Natural killer cell (primary cell): ENCODE measurements around the gene RASGRF1. TPM values are rescaled to one million over a fixed set of nuclear protein-coding genes. Genes with fewer than 3 reads are reported as not detected.

Experiments used
- ATAC-seq, 3 donors: fragments of 150-1000 bp in 2 of 3; fragments of 200-7000 bp in 1 of 3; cut with Tn5 transposase; 1 replicate in 1 of 3; 2 replicates in 2 of 3; pipeline ENCODE4 v1.10.0; 2021; ENCODE audit warnings: mild to moderate bottlenecking in 2 of 3, moderate library complexity in 2 of 3
- DNase-seq, 2 donors: peaks; one replicate each; pipeline versions ENCODE4 v3.0.0 to v3.0.0-alpha.2; 2013 to 2021; ENCODE audit warnings: mixed read lengths in 1 of 2
- H3K27ac ChIP-seq: one replicate; pipeline ENCODE4 v1.5.1; 2013; ENCODE audit warnings: mild to moderate bottlenecking, low read length
- H3K27me3 ChIP-seq: one replicate; pipeline ENCODE4 v1.6.1; 2013; ENCODE audit warnings: low read length; ENCODE audit not compliant: control insufficient read depth, insufficient read depth
- H3K36me3 ChIP-seq: one replicate; pipeline ENCODE4 v1.6.1; 2013; ENCODE audit warnings: low read length; ENCODE audit not compliant: control insufficient read depth, insufficient read depth
- H3K4me1 ChIP-seq: one replicate; pipeline ENCODE4 v1.6.1; 2013; ENCODE audit warnings: low read length; ENCODE audit not compliant: control insufficient read depth, insufficient read depth
- H3K4me3 ChIP-seq: one replicate; pipeline ENCODE4 v1.5.1; 2013; ENCODE audit warnings: low read length
- H3K9me3 ChIP-seq: one replicate; pipeline ENCODE4 v1.6.1; 2013; ENCODE audit warnings: low read length; ENCODE audit not compliant: control insufficient read depth, insufficient read depth
- H3K27ac Mint-ChIP-seq, 2 donors: one replicate each; pipeline ENCODE4 v1.8.0; 2022; ENCODE audit warnings: mild to moderate bottlenecking in 2 of 2, mixed read lengths in 2 of 2, moderate library complexity in 1 of 2
- H3K27me3 Mint-ChIP-seq, 2 donors: one replicate each; pipeline ENCODE4 v1.8.0; 2022; ENCODE audit warnings: low read depth in 2 of 2, mixed read lengths in 2 of 2
- H3K36me3 Mint-ChIP-seq: one replicate; pipeline ENCODE4 v1.8.0; 2022; ENCODE audit warnings: mixed read lengths
- H3K4me1 Mint-ChIP-seq, 2 donors: one replicate each; pipeline ENCODE4 v1.8.0; 2022; ENCODE audit warnings: mixed read lengths in 2 of 2
- H3K4me3 Mint-ChIP-seq: one replicate; pipeline ENCODE4 v1.8.0; 2022; ENCODE audit warnings: mild to moderate bottlenecking, moderate library complexity, mixed read lengths
- H3K9me3 Mint-ChIP-seq, 2 donors: one replicate each; pipeline ENCODE4 v1.8.0; 2022; ENCODE audit warnings: mixed read lengths in 2 of 2
- WGBS: methylation state at CpG from one replicate; pipeline ENCODE4 v1.1.7; 2013; ENCODE audit warnings: missing lambda C conversion rate; ENCODE audit not compliant: insufficient coverage; 5-methylcytosine and 5-hydroxymethylcytosine counted together
- intact Hi-C: fragments of 100-400 bp; cut with micrococcal nuclease; formaldehyde crosslinking; loops from one replicate; pipeline ENCODE4 v1.14.2; 2022
- total RNA-seq, 4 donors: library from RNA; stranded (reverse); fragments of 120-200 nt in 1 of 4; gene quantifications; one replicate each; pipeline versions ENCODE4 v1.2.3 to v1.2.4, GENCODE V29; 2013 to 2022
- TF ChIP-seq, protein P1 (sequence below): fragments of 200-600 bp; IDR thresholded peaks from one replicate; pipeline ENCODE4 v1.8.0; 2022; ENCODE audit warnings: antibody characterized with exemption

The RASGRF1 gene
- total RNA-seq, 3 donors from 2014 or later (not counting 1 experiment from before 2014, with no cell fraction given): not detected

DNA sequence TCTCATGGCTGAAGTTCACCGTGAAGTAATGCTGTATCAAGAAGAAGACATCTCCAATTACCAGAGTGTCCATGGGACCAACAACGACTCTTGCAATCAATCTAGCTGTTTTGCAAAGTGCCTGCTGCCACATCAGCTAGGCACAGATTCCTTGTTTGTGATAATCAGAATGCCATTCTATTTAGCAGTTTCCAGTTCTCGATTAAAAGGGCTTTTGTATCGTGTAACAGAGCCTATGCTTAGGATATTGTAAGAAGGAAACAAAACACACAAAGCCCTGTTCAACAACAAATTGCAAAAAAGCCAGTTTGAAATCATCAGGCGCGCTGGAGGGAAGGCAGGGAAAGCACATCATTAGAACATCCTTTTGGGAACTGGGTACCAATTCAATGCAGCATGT is 26.1 kb downstream of the RASGRF1 start:
- no peak overlapping the region for H3K4me3 Mint-ChIP-seq
- 90% methylated on average over 6 of the region's 6 CpGs for WGBS
- no peak for DNase-seq
- H3K27ac Mint-ChIP-seq: no peak overlapping the region
- TF ChIP-seq, protein P1, sequence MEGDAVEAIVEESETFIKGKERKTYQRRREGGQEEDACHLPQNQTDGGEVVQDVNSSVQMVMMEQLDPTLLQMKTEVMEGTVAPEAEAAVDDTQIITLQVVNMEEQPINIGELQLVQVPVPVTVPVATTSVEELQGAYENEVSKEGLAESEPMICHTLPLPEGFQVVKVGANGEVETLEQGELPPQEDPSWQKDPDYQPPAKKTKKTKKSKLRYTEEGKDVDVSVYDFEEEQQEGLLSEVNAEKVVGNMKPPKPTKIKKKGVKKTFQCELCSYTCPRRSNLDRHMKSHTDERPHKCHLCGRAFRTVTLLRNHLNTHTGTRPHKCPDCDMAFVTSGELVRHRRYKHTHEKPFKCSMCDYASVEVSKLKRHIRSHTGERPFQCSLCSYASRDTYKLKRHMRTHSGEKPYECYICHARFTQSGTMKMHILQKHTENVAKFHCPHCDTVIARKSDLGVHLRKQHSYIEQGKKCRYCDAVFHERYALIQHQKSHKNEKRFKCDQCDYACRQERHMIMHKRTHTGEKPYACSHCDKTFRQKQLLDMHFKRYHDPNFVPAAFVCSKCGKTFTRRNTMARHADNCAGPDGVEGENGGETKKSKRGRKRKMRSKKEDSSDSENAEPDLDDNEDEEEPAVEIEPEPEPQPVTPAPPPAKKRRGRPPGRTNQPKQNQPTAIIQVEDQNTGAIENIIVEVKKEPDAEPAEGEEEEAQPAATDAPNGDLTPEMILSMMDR: no peak
- no peaks in the 10 kb centered on the region for H3K36me3 Mint-ChIP-seq
- no peaks in the 10 kb centered on the region for H3K36me3 ChIP-seq
- intact Hi-C loops: no loop called here
- H3K27ac ChIP-seq: no peak overlapping the region
- no peaks in the 10 kb centered on the region for H3K4me1 ChIP-seq
- no peaks in the 10 kb centered on the region for H3K4me1 Mint-ChIP-seq
- no peak for ATAC-seq
- H3K27me3 Mint-ChIP-seq: peaks cover 0 to 12% of the 10 kb centered on the region in 2 donors
- no peaks in the 10 kb centered on the region for H3K9me3 Mint-ChIP-seq
- no peaks in the 10 kb centered on the region for H3K27me3 ChIP-seq
- H3K4me3 ChIP-seq: no peak overlapping the region
- no peaks in the 10 kb centered on the region for H3K9me3 ChIP-seq

DNA sequence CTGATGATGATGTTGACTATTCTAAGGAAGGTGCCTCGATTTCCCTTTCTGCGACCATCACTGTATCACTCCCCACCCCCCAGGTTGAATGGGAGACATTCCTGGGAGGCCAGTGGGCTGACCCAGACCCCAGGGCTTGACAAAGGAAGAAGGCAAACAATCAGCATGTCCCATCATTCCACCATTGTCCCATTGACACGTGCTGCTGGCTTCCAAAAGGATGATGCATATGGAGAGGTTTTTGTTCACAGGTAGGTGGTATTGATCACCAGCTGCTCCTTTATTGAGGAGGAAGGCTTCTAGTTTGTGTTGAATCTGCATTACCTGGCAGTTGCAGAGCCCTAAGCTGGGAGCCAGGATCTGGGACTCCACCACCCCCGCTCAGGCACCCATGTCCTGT is 30.4 kb downstream of the RASGRF1 start:
- Histone ChIP-seq H3K4me3 (no peak overlapping the region), H3K36me3 (no peaks in the 10 kb centered on the region), H3K27me3 (no peaks in the 10 kb centered on the region), H3K27ac (no peak overlapping the region), H3K9me3 (no peaks in the 10 kb centered on the region), H3K4me1 (no peaks in the 10 kb centered on the region)
- intact Hi-C loops: no loop called here
- H3K36me3 Mint-ChIP-seq: no peaks in the 10 kb centered on the region
- H3K4me1 Mint-ChIP-seq: no peaks in the 10 kb centered on the region
- no peak overlapping the region for H3K27ac Mint-ChIP-seq
- no peaks in the 10 kb centered on the region for H3K9me3 Mint-ChIP-seq
- peaks cover 12% of the 10 kb centered on the region in 2 donors for H3K27me3 Mint-ChIP-seq
- TF ChIP-seq, protein P1: no peak
- no peak for ATAC-seq
- DNase-seq: no peak
- 73% methylated on average over 3 of the region's 4 CpGs for WGBS
- no peak overlapping the region for H3K4me3 Mint-ChIP-seq

- TF ChIP-seq, protein P1: no peak
- DNase-seq (no peak), ATAC-seq (no peak)
- Mint-ChIP-seq H3K4me3 (no peak overlapping the region), H3K27me3 (peaks cover 11 to 12% of the 10 kb centered on the region in 2 donors), H3K4me1 (no peaks in the 10 kb centered on the region), H3K9me3 (no peaks in the 10 kb centered on the region), H3K27ac (no peak overlapping the region), H3K36me3 (no peaks in the 10 kb centered on the region)
- H3K36me3 ChIP-seq: no peaks in the 10 kb centered on the region
- H3K4me1 ChIP-seq: no peaks in the 10 kb centered on the region
- intact Hi-C loops: no loop called here
- 56% methylated on average over 1 of the region's 1 CpG for WGBS
- no peaks in the 10 kb centered on the region for H3K27me3 ChIP-seq
- H3K9me3 ChIP-seq: no peaks in the 10 kb centered on the region
- H3K4me3 ChIP-seq: no peak overlapping the region
- H3K27ac ChIP-seq: no peak overlapping the region
These were observed 31.5 kb downstream of the RASGRF1 start for GRCh38 chr15:79059081-79059572.

- H3K36me3 Mint-ChIP-seq: no peaks in the 10 kb centered on the region
- no peak overlapping the region for H3K4me3 Mint-ChIP-seq
- Histone ChIP-seq H3K27ac (no peak overlapping the region), H3K4me3 (no peak overlapping the region), H3K27me3 (no peaks in the 10 kb centered on the region), H3K36me3 (no peaks in the 10 kb centered on the region), H3K9me3 (no peaks in the 10 kb centered on the region), H3K4me1 (no peaks in the 10 kb centered on the region)
- H3K9me3 Mint-ChIP-seq: no peaks in the 10 kb centered on the region
- no peak for DNase-seq
- TF ChIP-seq, protein P1: no peak
- ATAC-seq: no peak
- 92% methylated on average over 11 of the region's 15 CpGs for WGBS
- no peak overlapping the region for H3K27ac Mint-ChIP-seq
- peaks cover 12 to 14% of the 10 kb centered on the region in 2 donors for H3K27me3 Mint-ChIP-seq
- intact Hi-C loops: no loop called here
- no peaks in the 10 kb centered on the region for H3K4me1 Mint-ChIP-seq
These were observed 32.2 kb downstream of the RASGRF1 start for GRCh38 chr15:79058260-79058850.
